HepG2 (cell line): ENCODE results near the gene PUS7. TPM values are rescaled to one million over a fixed set of nuclear protein-coding genes. Genes with fewer than 3 reads are reported as not detected.

ENCODE experiments used
- ATAC-seq: fragments of 200-7000 bp; cut with Tn5 transposase; 3 replicates; pipeline ENCODE4 v1.9.1; 2020; ENCODE audit warnings: mild to moderate bottlenecking, moderate library complexity
- BruUV-seq: library from RNA; stranded (reverse); fragments of 400-500 nt; replicated peaks from 2 replicates; lab custom pipeline; 2021; lab: Mats Ljungman, UMichigan
- CTCF ChIA-PET: fragments of 300-600 bp; formaldehyde crosslinking; extraction: SDS; loops from one replicate; lab custom pipeline; 2021; ENCODE audit warnings: low total read pairs, inconsistent platforms, low intra/inter-chr PET ratio; lab: Yijun Ruan, JAX
- POLR2A ChIA-PET: fragments of 350-600 bp; sonication (Branson Sonifier 250); formaldehyde crosslinking; loops from one replicate; lab custom pipeline; 2020; ENCODE audit warnings: antibody characterized with exemption, inconsistent platforms; lab: Yijun Ruan, JAX
- DNase-seq: peaks from one replicate; pipeline ENCODE4 v3.0.0-alpha.2; 2015; ENCODE audit warnings: low spot score
- FAIRE-seq: peaks from 3 replicates; lab custom pipeline; 2011; peaks lifted over from hg19 to GRCh38; lab: Jason Lieb, UNC
- H2AFZ ChIP-seq: one replicate; pipeline ENCODE4 v1.6.1; 2011; ENCODE audit warnings: low read length, inconsistent platforms
- H3K27ac ChIP-seq: fragments of 300-600 bp; 3 replicates; pipeline ENCODE4 v1.8.0; 2011; ENCODE audit warnings: mixed run types, mild to moderate bottlenecking, mixed read lengths, low read length, inconsistent platforms; ENCODE audit not compliant: insufficient read depth; ENCODE audit errors: extremely low read length
- H3K27me3 ChIP-seq, 2 experiments: fragments of 200-600 bp in 1 of 2; 2 replicates in 1 of 2; 3 replicates in 1 of 2; pipeline versions ENCODE4 v1.6.0 to v1.8.0; 2011; ENCODE audit warnings: low read length in 2 of 2, mild to moderate bottlenecking in 2 of 2, moderate library complexity in 2 of 2, inconsistent platforms in 1 of 2; ENCODE audit not compliant: insufficient read depth in 2 of 2, control insufficient read depth in 1 of 2
- H3K36me3 ChIP-seq, 2 experiments: fragments of 200-600 bp in 1 of 2; replicated peaks in 1 of 2; 2 replicates in 1 of 2; 3 replicates in 1 of 2; pipeline versions ENCODE4 v1.5.1 to v1.8.0; 2011; ENCODE audit warnings: low read length in 2 of 2, inconsistent platforms in 1 of 2; ENCODE audit not compliant: insufficient read depth in 2 of 2, control insufficient read depth in 1 of 2
- H3K4me1 ChIP-seq: 2 replicates; pipeline ENCODE4 v1.5.1; 2012; ENCODE audit warnings: low read length, inconsistent platforms; ENCODE audit not compliant: insufficient read depth
- H3K4me2 ChIP-seq: 2 replicates; pipeline ENCODE4 v1.6.0; 2011; ENCODE audit warnings: low read depth, low read length, inconsistent platforms
- H3K4me3 ChIP-seq, 3 experiments: fragments of 200-600 bp in 1 of 3; sonication (generic), shearing (Covaris generic) in 1 of 3; replicated peaks in 1 of 3; 2 replicates each; pipeline ENCODE4 v1.5.1; 2011 to 2016; ENCODE audit warnings: low read length in 3 of 3, inconsistent platforms in 2 of 3, low read depth in 2 of 3, mild to moderate bottlenecking in 2 of 3, control low read depth in 1 of 3, mixed read lengths in 1 of 3; ENCODE audit not compliant: insufficient read depth in 1 of 3
- H3K79me2 ChIP-seq: one replicate; pipeline ENCODE4 v1.6.1; 2011; ENCODE audit warnings: low read length, inconsistent platforms; ENCODE audit not compliant: insufficient read depth
- H3K9ac ChIP-seq: 2 replicates; pipeline ENCODE4 v1.6.0; 2011; ENCODE audit warnings: mild to moderate bottlenecking, low read depth, low read length, inconsistent platforms; ENCODE audit not compliant: insufficient read depth
- H3K9me3 ChIP-seq: 2 replicates; pipeline ENCODE4 v1.5.1; 2012; ENCODE audit warnings: mild to moderate bottlenecking, low read length
- H4K20me1 ChIP-seq: 2 replicates; pipeline ENCODE4 v1.6.0; 2011; ENCODE audit warnings: inconsistent platforms, mild to moderate bottlenecking, low read length, moderate library complexity; ENCODE audit not compliant: insufficient read depth
- HES4 ChIP-seq: sonication (generic); formaldehyde crosslinking; IDR thresholded peaks from 2 replicates; pipeline ENCODE4 v1.9.0; 2021; ENCODE audit warnings: mild to moderate bottlenecking, missing genetic modification reagents, borderline replicate concordance
- JDP2 ChIP-seq: sonication (generic); formaldehyde crosslinking; IDR thresholded peaks from 2 replicates; pipeline ENCODE4 v1.8.1; 2022; ENCODE audit warnings: missing genetic modification reagents, borderline replicate concordance
- KLF6 ChIP-seq: IDR thresholded peaks from 2 replicates; pipeline ENCODE4 v1.8.0; 2016; ENCODE audit warnings: missing biosample characterization, missing genetic modification reagents
- MYPOP ChIP-seq: sonication (generic); formaldehyde crosslinking; IDR thresholded peaks from 2 replicates; pipeline ENCODE4 v1.8.1; 2023; ENCODE audit warnings: mild to moderate bottlenecking, moderate library complexity, missing genetic modification reagents
- NFATC3 ChIP-seq: sonication (generic); formaldehyde crosslinking; IDR thresholded peaks from 2 replicates; pipeline ENCODE4 v1.5.1; 2020; ENCODE audit warnings: mild to moderate bottlenecking, missing genetic modification reagents
- NFIB ChIP-seq: sonication (generic); formaldehyde crosslinking; IDR thresholded peaks from 2 replicates; pipeline ENCODE4 v1.9.0; 2021; ENCODE audit warnings: missing genetic modification reagents, mild to moderate bottlenecking, borderline replicate concordance
- RCOR2 ChIP-seq: IDR thresholded peaks from 2 replicates; pipeline ENCODE4 v1.6.1; 2016; ENCODE audit warnings: missing biosample characterization, missing genetic modification reagents
- TBX2 ChIP-seq: sonication (generic); formaldehyde crosslinking; IDR thresholded peaks from 2 replicates; pipeline ENCODE4 v1.5.0; 2020; ENCODE audit warnings: missing genetic modification reagents, mild to moderate bottlenecking, borderline replicate concordance
- ZFP82 ChIP-seq: sonication (generic); formaldehyde crosslinking; IDR thresholded peaks from 2 replicates; pipeline ENCODE4 v1.5.1; 2020; ENCODE audit warnings: mild to moderate bottlenecking, missing genetic modification reagents, borderline replicate concordance
- ZFX ChIP-seq: sonication (generic); formaldehyde crosslinking; IDR thresholded peaks from 2 replicates; pipeline ENCODE4 v1.4.0; 2020; ENCODE audit warnings: mild to moderate bottlenecking, low read depth, missing genetic modification reagents, moderate library complexity
- ZNF282 ChIP-seq: fragments of 450-650 bp; IDR thresholded peaks from 2 replicates; pipeline ENCODE4 v1.6.1; 2018; ENCODE audit not compliant: partially characterized antibody
- ZNF510 ChIP-seq: sonication (generic); formaldehyde crosslinking; IDR thresholded peaks from 2 replicates; pipeline ENCODE4 v1.4.0; 2020; ENCODE audit warnings: low read depth, mild to moderate bottlenecking, missing genetic modification reagents
- ZNF670 ChIP-seq: sonication (generic); formaldehyde crosslinking; IDR thresholded peaks from 2 replicates; pipeline ENCODE4 v1.8.0; 2022; ENCODE audit warnings: mild to moderate bottlenecking, missing genetic modification reagents, borderline replicate concordance
- ZNF792 ChIP-seq: IDR thresholded peaks from 2 replicates; pipeline ENCODE4 v1.6.1; 2016
- WGBS: methylation state at CpG from one replicate; pipeline ENCODE4 v1.1.6; 2017; ENCODE audit warnings: low lambda C conversion rate; 5-methylcytosine and 5-hydroxymethylcytosine counted together
- in situ Hi-C: cut with HindIII; loops from 2 replicates; pipeline ENCODE4 v1.10.0; 2017; ENCODE audit warnings: low pct_unique_long_range_greater_than_20kb; ENCODE audit not compliant: extremely low pct_ligation_motif_present
- intact Hi-C: fragments of 100-400 bp; cut with micrococcal nuclease; formaldehyde crosslinking; loops from one replicate; pipeline ENCODE4 v1.10.0; 2022; ENCODE audit not compliant: unreplicated experiment
- polyA plus RNA-seq, 8 experiments: library from polyadenylated mRNA; depleted of rRNA in 3 of 8; stranded (reverse) in 7 of 8; unstranded in 1 of 8; fragments of >200 nt; fragmentation: Illumina TruSeq in 4 of 8; extraction: Trizol in 4 of 8; gene quantifications; 2 replicates each; pipeline versions ENCODE4 v1.2.1 to v1.2.3, GENCODE V29; 2011 to 2016; ENCODE audit warnings: low read depth in 4 of 8, missing spikeins in 1 of 8, mixed read lengths in 1 of 8; ENCODE audit not compliant: insufficient read depth in 1 of 8
- total RNA-seq, 5 experiments: library from RNA; depleted of rRNA; stranded (reverse); fragments of >200 nt; fragmentation: Illumina TruSeq; extraction: Trizol; gene quantifications; 2 replicates each; pipeline ENCODE4 v1.2.3, GENCODE V29; 2016; ENCODE audit warnings: low read depth in 1 of 5
- TF ChIP-seq, protein P1 (sequence below): sonication (generic); formaldehyde crosslinking; IDR thresholded peaks from 2 replicates; pipeline ENCODE4 v1.8.0; 2022; ENCODE audit warnings: mild to moderate bottlenecking, missing genetic modification reagents, borderline replicate concordance
- TF ChIP-seq, protein P2 (sequence below): sonication (generic); formaldehyde crosslinking; IDR thresholded peaks from 2 replicates; pipeline ENCODE4 v1.4.0; 2020; ENCODE audit warnings: mild to moderate bottlenecking, missing genetic modification reagents
- TF ChIP-seq, protein P3 (sequence below): sonication (generic); formaldehyde crosslinking; IDR thresholded peaks from 2 replicates; pipeline ENCODE4 v1.8.1; 2023; ENCODE audit warnings: mild to moderate bottlenecking, inconsistent platforms, moderate library complexity, missing genetic modification reagents, borderline replicate concordance

PUS7 gene
- total and polyA plus RNA-seq, 2 of the 13 experiments (the other 11 are each of a cell fraction or from before 2014, with no cell fraction given), result 14.4 to 41.2 TPM

DNA sequence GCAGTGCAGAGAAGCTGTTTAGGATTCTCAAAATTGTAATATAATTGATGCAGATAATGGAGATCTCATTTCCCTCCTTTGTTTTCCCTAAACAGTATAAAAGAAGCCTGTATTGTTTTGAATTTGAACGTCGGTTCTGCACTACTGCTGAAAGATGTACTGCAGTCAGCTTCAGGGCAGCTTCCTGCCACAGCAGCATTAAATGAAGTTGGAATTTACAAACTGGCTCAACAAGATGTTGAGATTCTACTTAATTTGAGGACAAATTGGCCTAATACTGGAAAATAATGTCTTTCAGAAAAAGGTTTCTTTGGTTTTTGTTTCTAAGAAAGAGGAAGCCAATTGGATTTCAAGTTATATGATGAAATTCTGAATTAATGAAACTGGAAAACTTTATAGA, 45.0 kb upstream of the PUS7 start:
- ATAC-seq (no peak), DNase-seq (no peak), FAIRE-seq (no peak)
- intact Hi-C loops (no loop called here), in situ Hi-C loops (no loop called here)
- WGBS, result 98% methylated on average over 2 of the region's 2 CpGs
- Histone ChIP-seq H3K4me1 (no peaks in the 10 kb centered on the region), H3K27me3 (no peaks in the 10 kb centered on the region), H3K36me3 (peaks cover 4 to 38% of the 10 kb centered on the region in 2 experiments), H3K4me3 (no peak overlapping the region), H2AFZ (no peak overlapping the region), H4K20me1 (no peaks in the 10 kb centered on the region), H3K27ac (no peak overlapping the region), H3K4me2 (no peak overlapping the region), H3K9ac (no peak overlapping the region), H3K9me3 (no peaks in the 10 kb centered on the region), H3K79me2 (no peaks in the 10 kb centered on the region)
- ChIA-PET POLR2A (no interaction called here), CTCF (no interaction called here)
- BruUV-seq, result no TSS peak
- no peak for TF ChIP-seq RCOR2
- TF ChIP-seq, protein P1, sequence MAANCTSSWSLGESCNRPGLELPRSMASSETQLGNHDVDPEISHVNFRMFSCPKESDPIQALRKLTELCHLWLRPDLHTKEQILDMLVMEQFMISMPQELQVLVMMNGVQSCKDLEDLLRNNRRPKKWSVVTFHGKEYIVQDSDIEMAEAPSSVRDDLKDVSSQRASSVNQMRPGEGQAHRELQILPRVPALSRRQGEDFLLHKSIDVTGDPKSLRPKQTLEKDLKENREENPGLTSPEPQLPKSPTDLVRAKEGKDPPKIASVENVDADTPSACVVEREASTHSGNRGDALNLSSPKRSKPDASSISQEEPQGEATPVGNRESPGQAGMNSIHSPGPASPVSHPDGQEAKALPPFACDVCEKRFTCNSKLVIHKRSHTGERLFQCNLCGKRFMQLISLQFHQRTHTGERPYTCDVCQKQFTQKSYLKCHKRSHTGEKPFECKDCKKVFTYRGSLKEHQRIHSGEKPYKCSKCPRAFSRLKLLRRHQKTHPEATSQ (CRISPR knock-in tag), result no peak
- TF ChIP-seq TBX2 (CRISPR knock-in tag), result no peak
- TF ChIP-seq, protein P2, sequence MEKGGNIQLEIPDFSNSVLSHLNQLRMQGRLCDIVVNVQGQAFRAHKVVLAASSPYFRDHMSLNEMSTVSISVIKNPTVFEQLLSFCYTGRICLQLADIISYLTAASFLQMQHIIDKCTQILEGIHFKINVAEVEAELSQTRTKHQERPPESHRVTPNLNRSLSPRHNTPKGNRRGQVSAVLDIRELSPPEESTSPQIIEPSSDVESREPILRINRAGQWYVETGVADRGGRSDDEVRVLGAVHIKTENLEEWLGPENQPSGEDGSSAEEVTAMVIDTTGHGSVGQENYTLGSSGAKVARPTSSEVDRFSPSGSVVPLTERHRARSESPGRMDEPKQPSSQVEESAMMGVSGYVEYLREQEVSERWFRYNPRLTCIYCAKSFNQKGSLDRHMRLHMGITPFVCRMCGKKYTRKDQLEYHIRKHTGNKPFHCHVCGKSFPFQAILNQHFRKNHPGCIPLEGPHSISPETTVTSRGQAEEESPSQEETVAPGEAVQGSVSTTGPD (CRISPR knock-in tag), result no peak
- TF ChIP-seq NFIB (CRISPR knock-in tag), result no peak
- no peak for TF ChIP-seq ZNF282
- no peak for TF ChIP-seq KLF6 (CRISPR knock-in tag)
- TF ChIP-seq NFATC3 (CRISPR knock-in tag), result no peak
- no peak for TF ChIP-seq ZNF670 (CRISPR knock-in tag)
- TF ChIP-seq, protein P3, sequence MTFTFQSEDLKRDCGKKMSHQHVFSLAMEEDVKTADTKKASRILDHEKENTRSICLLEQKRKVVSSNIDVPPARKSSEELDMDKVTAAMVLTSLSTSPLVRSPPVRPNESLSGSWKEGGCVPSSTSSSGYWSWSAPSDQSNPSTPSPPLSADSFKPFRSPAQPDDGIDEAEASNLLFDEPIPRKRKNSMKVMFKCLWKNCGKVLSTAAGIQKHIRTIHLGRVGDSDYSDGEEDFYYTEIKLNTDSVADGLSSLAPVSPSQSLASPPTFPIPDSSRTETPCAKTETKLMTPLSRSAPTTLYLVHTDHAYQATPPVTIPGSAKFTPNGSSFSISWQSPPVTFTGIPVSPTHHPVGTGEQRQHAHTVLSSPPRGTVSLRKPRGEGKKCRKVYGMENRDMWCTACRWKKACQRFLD (CRISPR knock-in tag), result no peak
- TF ChIP-seq ZNF792 (CRISPR knock-in tag), result no peak
- TF ChIP-seq HES4 (CRISPR knock-in tag), result no peak
- no peak for TF ChIP-seq ZFP82 (CRISPR knock-in tag)
- no peak for TF ChIP-seq JDP2 (CRISPR knock-in tag)
- no peak for TF ChIP-seq MYPOP
- TF ChIP-seq ZNF510 (CRISPR knock-in tag), result no peak
- TF ChIP-seq ZFX (CRISPR knock-in tag), result no peak
